Body of pancreas (tissue), 4 donors: ENCODE measurements around the gene KNDC1.

Source experiments
- POLR2A ChIP-seq, 3 donors: fragments of 450-650 bp; IDR thresholded peaks; one replicate each; pipeline ENCODE4 v1.6.1; 2016; ENCODE audit warnings: antibody characterized with exemption in 3 of 3, mild to moderate bottlenecking in 2 of 3
- TF ChIP-seq, protein P1 (sequence below), 7 experiments: fragments of 450-650 bp in 4 of 7; fragments of 200-600 bp in 3 of 7; sonication (generic) in 3 of 7; IDR thresholded peaks; one replicate each; pipeline ENCODE4 v1.5.1; 2016 to 2019; ENCODE audit warnings: antibody characterized with exemption in 7 of 7

DNA sequence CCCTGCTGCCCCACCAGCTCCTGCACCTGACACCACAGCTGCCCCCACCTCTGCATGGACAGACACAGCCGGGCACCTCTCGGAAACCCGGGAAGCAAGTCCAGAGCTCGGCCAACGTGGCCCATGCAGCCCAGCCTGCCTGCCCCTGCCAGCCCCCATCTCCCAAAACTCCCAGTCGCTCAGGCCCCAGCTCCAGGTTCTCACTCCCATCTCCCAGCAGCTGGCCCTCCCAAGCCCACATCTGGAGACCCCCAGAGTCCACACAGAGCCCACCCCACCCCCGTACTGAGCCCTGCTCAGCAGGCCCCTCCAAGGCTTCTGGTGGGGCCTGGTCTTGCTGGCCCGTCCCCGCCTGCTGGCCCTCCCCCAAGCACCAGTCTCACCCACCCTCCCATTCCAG is 37.8 kb downstream of the KNDC1 start:
- TF ChIP-seq, protein P1, sequence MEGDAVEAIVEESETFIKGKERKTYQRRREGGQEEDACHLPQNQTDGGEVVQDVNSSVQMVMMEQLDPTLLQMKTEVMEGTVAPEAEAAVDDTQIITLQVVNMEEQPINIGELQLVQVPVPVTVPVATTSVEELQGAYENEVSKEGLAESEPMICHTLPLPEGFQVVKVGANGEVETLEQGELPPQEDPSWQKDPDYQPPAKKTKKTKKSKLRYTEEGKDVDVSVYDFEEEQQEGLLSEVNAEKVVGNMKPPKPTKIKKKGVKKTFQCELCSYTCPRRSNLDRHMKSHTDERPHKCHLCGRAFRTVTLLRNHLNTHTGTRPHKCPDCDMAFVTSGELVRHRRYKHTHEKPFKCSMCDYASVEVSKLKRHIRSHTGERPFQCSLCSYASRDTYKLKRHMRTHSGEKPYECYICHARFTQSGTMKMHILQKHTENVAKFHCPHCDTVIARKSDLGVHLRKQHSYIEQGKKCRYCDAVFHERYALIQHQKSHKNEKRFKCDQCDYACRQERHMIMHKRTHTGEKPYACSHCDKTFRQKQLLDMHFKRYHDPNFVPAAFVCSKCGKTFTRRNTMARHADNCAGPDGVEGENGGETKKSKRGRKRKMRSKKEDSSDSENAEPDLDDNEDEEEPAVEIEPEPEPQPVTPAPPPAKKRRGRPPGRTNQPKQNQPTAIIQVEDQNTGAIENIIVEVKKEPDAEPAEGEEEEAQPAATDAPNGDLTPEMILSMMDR (IDR thresholded peaks at IDR 0.05): no peak
- no peak for TF ChIP-seq POLR2A (IDR thresholded peaks at IDR 0.05)
